NB4 (cell line): ENCODE results near the gene EVI5.
"Not testable (repeated sequence)": the region's sequence is repeated elsewhere in the genome, so short reads cannot be mapped to it uniquely, and the experiment has no call there.

Source experiments
- DNase-seq: peaks from one replicate; pipeline ENCODE4 v3.0.0; 2010; ENCODE audit warnings: low read depth
- H3K4me3 ChIP-seq: one replicate; pipeline ENCODE4 v1.5.1; 2011; ENCODE audit warnings: mild to moderate bottlenecking, low read depth, low read length, moderate library complexity
- MYC ChIP-seq: IDR thresholded peaks from 2 replicates; pipeline ENCODE4 v1.6.1; 2011; ENCODE audit warnings: low read depth, low read length
- POLR2A ChIP-seq: IDR thresholded peaks from 2 replicates; pipeline ENCODE4 v1.6.1; 2011; ENCODE audit warnings: mild to moderate bottlenecking; ENCODE audit not compliant: insufficient read length; ENCODE audit errors: extremely low read depth
- TF ChIP-seq, protein P1 (sequence below): IDR thresholded peaks from one replicate; pipeline ENCODE4 v1.5.1; 2012; ENCODE audit warnings: low read depth, low read length
- TF ChIP-seq, protein P2 (sequence below): IDR thresholded peaks from 2 replicates; pipeline ENCODE4 v1.6.1; 2011; ENCODE audit warnings: low read depth, low read length

EVI5 gene

DNA sequence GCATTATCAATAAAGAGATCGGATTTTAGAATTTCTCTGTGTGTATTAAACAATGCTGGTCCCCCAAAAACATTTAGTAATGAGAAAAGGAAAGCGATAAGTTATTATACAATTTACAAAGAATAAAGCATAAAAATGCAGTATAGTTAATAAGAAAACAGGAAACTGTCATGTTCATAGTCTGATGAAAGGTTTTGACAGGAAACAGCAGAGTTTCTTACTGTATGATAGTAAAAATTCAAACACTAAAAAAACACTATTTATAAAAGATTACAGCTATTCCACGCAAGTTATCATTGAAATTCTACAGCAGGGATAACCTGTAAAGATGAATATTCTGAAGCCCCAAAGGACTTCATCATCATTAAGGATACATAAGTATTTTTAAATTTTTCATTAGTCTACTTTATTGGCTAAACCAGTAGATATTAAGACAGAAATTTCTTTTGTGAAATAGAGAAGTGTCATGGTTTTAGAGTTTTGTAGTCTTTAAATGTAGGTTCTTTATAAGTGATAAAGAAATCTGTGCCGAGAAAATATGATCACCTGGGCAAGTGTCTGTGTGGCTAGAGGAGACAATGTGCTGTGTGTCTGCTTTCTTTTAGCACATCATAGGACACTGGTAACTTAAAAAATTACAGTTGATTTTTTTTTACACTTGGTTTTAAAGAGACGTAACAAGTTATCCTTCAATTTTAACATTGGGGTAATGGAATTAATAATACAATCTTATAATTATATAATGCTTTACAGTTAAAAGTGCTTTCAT lies 248.5 kb downstream of the EVI5 start:
- no peak overlapping the region for H3K4me3 ChIP-seq
- DNase-seq: no peak
- TF ChIP-seq, protein P1, sequence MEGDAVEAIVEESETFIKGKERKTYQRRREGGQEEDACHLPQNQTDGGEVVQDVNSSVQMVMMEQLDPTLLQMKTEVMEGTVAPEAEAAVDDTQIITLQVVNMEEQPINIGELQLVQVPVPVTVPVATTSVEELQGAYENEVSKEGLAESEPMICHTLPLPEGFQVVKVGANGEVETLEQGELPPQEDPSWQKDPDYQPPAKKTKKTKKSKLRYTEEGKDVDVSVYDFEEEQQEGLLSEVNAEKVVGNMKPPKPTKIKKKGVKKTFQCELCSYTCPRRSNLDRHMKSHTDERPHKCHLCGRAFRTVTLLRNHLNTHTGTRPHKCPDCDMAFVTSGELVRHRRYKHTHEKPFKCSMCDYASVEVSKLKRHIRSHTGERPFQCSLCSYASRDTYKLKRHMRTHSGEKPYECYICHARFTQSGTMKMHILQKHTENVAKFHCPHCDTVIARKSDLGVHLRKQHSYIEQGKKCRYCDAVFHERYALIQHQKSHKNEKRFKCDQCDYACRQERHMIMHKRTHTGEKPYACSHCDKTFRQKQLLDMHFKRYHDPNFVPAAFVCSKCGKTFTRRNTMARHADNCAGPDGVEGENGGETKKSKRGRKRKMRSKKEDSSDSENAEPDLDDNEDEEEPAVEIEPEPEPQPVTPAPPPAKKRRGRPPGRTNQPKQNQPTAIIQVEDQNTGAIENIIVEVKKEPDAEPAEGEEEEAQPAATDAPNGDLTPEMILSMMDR: no peak
- TF ChIP-seq POLR2A (no peak), MYC (no peak)
- TF ChIP-seq, protein P2, sequence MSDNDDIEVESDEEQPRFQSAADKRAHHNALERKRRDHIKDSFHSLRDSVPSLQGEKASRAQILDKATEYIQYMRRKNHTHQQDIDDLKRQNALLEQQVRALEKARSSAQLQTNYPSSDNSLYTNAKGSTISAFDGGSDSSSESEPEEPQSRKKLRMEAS: no peak

DNA sequence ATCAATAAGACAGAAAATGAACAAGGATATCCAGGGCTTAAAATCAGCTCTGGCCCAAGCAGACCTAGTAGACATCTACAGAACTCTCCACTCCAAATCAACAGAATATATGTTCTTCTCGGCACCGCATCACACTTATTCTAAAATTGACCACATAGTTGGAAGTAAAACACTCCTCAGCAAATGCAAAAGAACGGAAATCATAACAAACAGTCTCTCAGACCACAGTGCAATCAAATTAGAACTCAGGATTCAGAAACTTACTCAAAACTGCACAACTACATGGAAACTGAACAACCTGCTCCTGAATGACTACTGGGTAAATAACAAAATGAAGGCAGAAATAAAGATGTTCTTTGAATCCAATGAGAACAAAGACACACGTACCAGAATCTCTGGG lies 252.5 kb downstream of the EVI5 start:
- not testable (repeated sequence) for H3K4me3 ChIP-seq

DNA sequence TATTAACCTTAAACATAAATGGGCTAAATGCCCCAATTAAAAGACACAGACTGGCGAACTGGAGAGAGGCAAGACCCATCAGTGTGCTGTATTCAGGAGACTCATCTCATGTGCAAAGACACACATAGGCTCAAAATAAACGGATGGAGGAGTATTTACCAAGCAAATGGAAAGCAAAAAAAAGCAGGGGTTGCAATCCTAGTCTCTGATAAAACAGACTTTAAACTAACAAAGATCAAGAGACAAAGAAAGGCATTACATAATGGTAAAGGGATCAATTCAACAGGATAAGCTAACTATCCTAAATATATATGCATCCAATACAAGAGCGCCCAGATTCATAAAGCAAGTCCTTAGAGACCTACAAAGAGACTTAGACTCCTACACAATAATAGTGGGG lies 253.0 kb downstream of the EVI5 start:
- not testable (repeated sequence) for DNase-seq, H3K4me3 ChIP-seq

More for the DNA sequence above, 252.5 kb downstream of the EVI5 start:
- DNase-seq: not testable (repeated sequence)

DNA sequence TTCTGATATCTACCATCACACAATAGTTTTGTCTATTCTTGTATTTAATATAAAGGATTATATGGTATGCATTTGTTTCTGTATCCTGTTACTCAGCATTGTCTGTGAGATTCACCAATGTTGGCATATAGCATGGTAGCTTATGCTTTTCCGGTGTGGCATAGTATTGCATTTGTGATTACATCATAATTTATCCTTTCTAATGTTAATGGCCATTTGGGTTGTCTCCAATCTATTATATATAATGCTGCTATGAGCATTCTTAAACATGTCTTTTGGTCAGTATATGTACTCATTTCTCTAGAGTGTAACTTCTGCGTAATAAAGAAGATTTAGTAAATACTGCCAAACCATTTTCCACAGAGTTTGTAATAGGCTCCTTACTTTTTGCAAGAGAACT lies 257.2 kb downstream of the EVI5 start:
- TF ChIP-seq, protein P2: no peak
- TF ChIP-seq, protein P1: no peak

DNA sequence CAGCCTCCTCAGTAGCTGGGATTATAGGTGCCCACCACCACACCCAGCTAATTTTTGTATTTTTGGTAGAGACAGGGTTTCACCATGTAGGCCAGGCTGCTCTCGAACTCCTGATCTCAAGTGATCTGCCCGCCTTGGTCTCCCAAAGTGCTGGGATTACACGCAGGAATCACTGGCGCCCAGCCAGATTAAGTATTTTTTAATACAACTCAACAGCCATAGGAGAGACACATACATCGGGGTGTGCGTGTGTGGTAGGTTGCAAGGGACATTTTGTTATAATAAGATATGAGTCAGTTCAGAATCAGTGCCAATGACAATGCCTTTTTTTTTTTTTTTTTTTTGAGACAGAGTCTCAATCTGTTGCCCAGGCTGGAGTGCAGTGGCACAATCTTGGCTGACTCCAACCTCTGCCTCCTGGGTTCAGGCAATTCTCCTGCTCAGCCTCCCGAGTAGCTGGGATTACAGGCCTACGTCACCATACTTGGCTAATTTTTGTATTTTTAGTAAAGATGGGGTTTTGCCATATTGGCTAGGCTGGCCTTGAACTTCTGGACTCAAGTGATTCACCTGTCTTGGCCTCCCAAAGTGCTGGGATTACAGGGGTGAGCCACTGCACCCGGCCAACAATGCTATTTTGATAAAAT lies 259.8 kb downstream of the EVI5 start:
- not testable (repeated sequence) for H3K4me3 ChIP-seq, DNase-seq

More for the DNA sequence above, 257.2 kb downstream of the EVI5 start:
- no peak for DNase-seq
- no peak overlapping the region for H3K4me3 ChIP-seq

DNA sequence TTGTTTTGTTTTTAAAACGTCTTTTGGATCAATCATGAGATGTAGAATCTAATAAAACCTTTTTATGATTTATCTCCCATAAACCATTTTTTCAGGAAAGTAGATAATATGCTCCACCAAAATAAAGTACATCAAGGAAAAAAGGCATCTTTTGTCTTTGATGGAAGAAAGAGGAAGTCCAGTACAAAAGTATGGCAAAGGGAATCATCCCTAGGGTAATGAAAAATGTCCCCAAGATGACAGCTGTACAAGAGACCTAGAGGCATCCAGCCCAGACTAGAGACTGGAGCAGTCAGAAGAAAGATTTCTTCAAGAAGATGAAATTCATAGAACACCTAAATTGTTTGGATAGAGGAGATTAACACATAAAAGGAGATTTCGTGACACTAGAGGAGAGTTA lies 265.9 kb downstream of the EVI5 start:
- peak; percentile 50 for DNase-seq
- TF ChIP-seq, protein P1: no peak
- TF ChIP-seq MYC (no peak), POLR2A (no peak)
- TF ChIP-seq, protein P2: no peak
- H3K4me3 ChIP-seq: no peak overlapping the region

DNA sequence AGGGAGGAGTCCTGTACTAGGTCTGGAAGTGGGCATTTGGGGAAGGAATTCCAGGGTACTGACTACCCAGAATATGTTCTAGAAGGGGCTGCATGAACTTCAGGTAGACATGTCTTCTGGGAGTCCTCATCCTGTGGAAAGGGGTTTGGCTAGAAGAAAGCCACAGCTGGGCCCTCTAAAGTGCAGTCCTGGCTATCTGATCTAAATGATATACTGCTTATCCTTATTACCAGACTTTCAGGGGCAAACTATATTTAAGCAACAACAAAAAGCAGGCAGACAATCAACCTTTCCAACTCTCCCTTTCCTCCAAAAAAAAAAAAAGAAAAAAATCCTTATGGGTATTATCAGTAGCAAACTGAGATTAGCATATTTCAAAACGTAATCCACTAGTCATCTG lies 268.3 kb downstream of the EVI5 start:
- TF ChIP-seq, protein P1: no peak
- TF ChIP-seq POLR2A: no peak
- TF ChIP-seq, protein P2: no peak
- TF ChIP-seq MYC: no peak
- DNase-seq: no peak
- peak overlapping the region; percentile 9 for H3K4me3 ChIP-seq

DNA sequence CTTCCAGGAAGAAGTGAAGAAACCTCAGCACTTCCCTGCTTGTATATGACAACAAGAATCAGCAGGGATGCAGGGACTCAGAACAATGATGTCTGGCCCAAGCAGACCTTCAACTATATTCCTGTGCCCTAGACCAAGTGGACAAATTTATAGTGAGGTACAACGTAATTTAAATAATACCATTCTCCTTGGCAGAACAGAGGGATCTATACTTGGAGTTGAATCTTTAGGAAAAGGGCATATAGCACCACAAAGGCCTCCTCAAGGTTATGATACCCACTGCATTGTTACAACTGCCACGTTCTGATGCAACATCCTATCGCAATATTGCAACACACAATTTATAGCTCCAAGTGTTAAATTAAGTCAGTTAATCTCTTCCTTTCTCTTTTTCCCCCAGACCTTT lies 269.1 kb downstream of the EVI5 start:
- no peak overlapping the region for H3K4me3 ChIP-seq
- TF ChIP-seq POLR2A (no peak), MYC (0 out of 2 replicates have a peak, but pooled peaks have one; percentile 22)
- TF ChIP-seq, protein P2: peak; percentile 61
- DNase-seq: peak; percentile 86
